Tibial artery (tissue), 4 donors: Measurements from ENCODE around the gene DIABLO.

Experiments
- DNase-seq, 2 donors: peaks; one replicate each; pipeline ENCODE4 v3.0.0-alpha.2; 2019
- H3K27ac ChIP-seq, 2 donors: fragments of 200-600 bp; sonication (generic) in 1 of 2; 1 replicate in 1 of 2; 2 replicates in 1 of 2; pipeline ENCODE4 v1.5.1; 2018 to 2019; ENCODE audit warnings: mild to moderate bottlenecking in 1 of 2
- H3K27me3 ChIP-seq, 2 donors: fragments of 200-600 bp; sonication (generic) in 1 of 2; one replicate each; pipeline versions ENCODE4 v1.5.1 to v1.6.0; 2016 to 2019
- H3K36me3 ChIP-seq, 3 donors: fragments of 200-600 bp; sonication (generic) in 2 of 3; one replicate each; pipeline ENCODE4 v1.5.1; 2016 to 2019; ENCODE audit warnings: mild to moderate bottlenecking in 2 of 3
- H3K4me1 ChIP-seq, 4 donors: fragments of 200-600 bp; sonication (generic) in 2 of 4; 1 replicate in 3 of 4; 2 replicates in 1 of 4; pipeline ENCODE4 v1.5.1; 2016 to 2019
- H3K4me3 ChIP-seq, 2 donors: fragments of 200-600 bp; sonication (generic) in 1 of 2; 1 replicate in 1 of 2; 2 replicates in 1 of 2; pipeline ENCODE4 v1.5.1; 2018 to 2019; ENCODE audit warnings: mild to moderate bottlenecking in 2 of 2
- H3K9me3 ChIP-seq, 3 donors: fragments of 200-600 bp; sonication (generic) in 1 of 3; one replicate each; pipeline ENCODE4 v1.5.1; 2016 to 2019
- CTCF ChIP-seq, 2 experiments: fragments of 200-600 bp in 1 of 2; fragments of 450-650 bp in 1 of 2; IDR thresholded peaks; one replicate each; pipeline ENCODE4 v1.5.1; 2017 to 2019; ENCODE audit warnings: antibody characterized with exemption in 2 of 2, mild to moderate bottlenecking in 1 of 2, moderate library complexity in 1 of 2
- intact Hi-C: fragments of 100-400 bp; cut with DNase I; formaldehyde crosslinking; loops from one replicate; pipeline ENCODE4 v1.15.0; 2023; ENCODE audit warnings: low total_unique reads

DIABLO gene

GRCh38 chr12:122238861-122239260 lies 13.0 kb upstream of the DIABLO start:
- Histone ChIP-seq H3K36me3 (peaks cover 34 to 76% (median 76%) of the 10 kb centered on the region in 3 donors), H3K4me1 (no peaks in the 10 kb centered on the region), H3K4me3 (no peak overlapping the region), H3K27ac (no peak overlapping the region), H3K9me3 (no peaks in the 10 kb centered on the region), H3K27me3 (no peaks in the 10 kb centered on the region)
- intact Hi-C loops = no loop called here
- TF ChIP-seq CTCF (IDR thresholded peaks at IDR 0.05) = no peak
- no peak for DNase-seq

- no peak overlapping the region for H3K27ac ChIP-seq
- H3K36me3 ChIP-seq = peaks cover 52 to 85% (median 80%) of the 10 kb centered on the region in 3 donors
- H3K9me3 ChIP-seq = no peaks in the 10 kb centered on the region
- TF ChIP-seq CTCF (IDR thresholded peaks at IDR 0.05) = no peak
- no peak for DNase-seq
- no peak overlapping the region for H3K4me3 ChIP-seq
- H3K27me3 ChIP-seq = no peaks in the 10 kb centered on the region
- intact Hi-C loops = no loop called here
- H3K4me1 ChIP-seq = no peaks in the 10 kb centered on the region
Observed at GRCh38 chr12:122235741-122236140, 9.9 kb upstream of the DIABLO start.

- intact Hi-C loops = no loop called here
- no peak for DNase-seq
- H3K9me3 ChIP-seq = no peaks in the 10 kb centered on the region
- H3K36me3 ChIP-seq = peaks cover 53 to 83% (median 69%) of the 10 kb centered on the region in 3 donors
- H3K4me1 ChIP-seq = no peaks in the 10 kb centered on the region
- H3K27ac ChIP-seq = no peak overlapping the region
- no peaks in the 10 kb centered on the region for H3K27me3 ChIP-seq
- TF ChIP-seq CTCF (IDR thresholded peaks at IDR 0.05) = no peak
- no peak overlapping the region for H3K4me3 ChIP-seq
Observed at GRCh38 chr12:122232691-122233090, 6.8 kb upstream of the DIABLO start.

- peaks cover 0 to 11% (median 8%) of the 10 kb centered on the region in 4 donors for H3K4me1 ChIP-seq
- H3K36me3 ChIP-seq = peaks cover 43 to 74% (median 57%) of the 10 kb centered on the region in 3 donors
- no peak overlapping the region for H3K4me3 ChIP-seq
- no peak for DNase-seq
- H3K27ac ChIP-seq = no peak overlapping the region
- H3K9me3 ChIP-seq = no peaks in the 10 kb centered on the region
- intact Hi-C loops = no loop called here
- TF ChIP-seq CTCF (IDR thresholded peaks at IDR 0.05) = no peak
- H3K27me3 ChIP-seq = no peaks in the 10 kb centered on the region
Observed at GRCh38 chr12:122230798-122231197, 4.9 kb upstream of the DIABLO start.

- H3K36me3 ChIP-seq = peaks cover 20 to 55% (median 39%) of the 10 kb centered on the region in 3 donors
Observed at GRCh38 chr12:122228092-122228491, 2.2 kb upstream of the DIABLO start.

More at GRCh38 chr12:122228092-122228491, 2.2 kb upstream of the DIABLO start:
- no peak for TF ChIP-seq CTCF (IDR thresholded peaks at IDR 0.05)
- Histone ChIP-seq H3K4me3 (no peak overlapping the region), H3K4me1 (peaks cover 0 to 32% (median 21%) of the 10 kb centered on the region in 4 donors), H3K9me3 (no peaks in the 10 kb centered on the region), H3K27me3 (no peaks in the 10 kb centered on the region), H3K27ac (no peak overlapping the region)
- no peak for DNase-seq
- intact Hi-C loops = no loop called here
